ENCODE data around the gene GSTM4. TPM values are rescaled to one million over a fixed set of nuclear protein-coding genes. Genes with fewer than 3 reads are reported as not detected.
"Not testable (repeated sequence)": the region's sequence is repeated elsewhere in the genome, so short reads cannot be mapped to it uniquely, and the experiment has no call there.

GSTM4 gene
- total and polyA plus RNA-seq, 7 donors, result 31.4 to 73.1 (median 48.6) TPM

GRCh38 chr1:109677459-109677858, 21.6 kb downstream of the GSTM4 start:
- TF ChIP-seq POLR2AphosphoS5 (IDR thresholded peaks at IDR 0.05) (no peak), POLR2A (IDR thresholded peaks at IDR 0.05) (no peak), EP300 (IDR thresholded peaks at IDR 0.05) (no peak)
- TF ChIP-seq, protein P1, sequence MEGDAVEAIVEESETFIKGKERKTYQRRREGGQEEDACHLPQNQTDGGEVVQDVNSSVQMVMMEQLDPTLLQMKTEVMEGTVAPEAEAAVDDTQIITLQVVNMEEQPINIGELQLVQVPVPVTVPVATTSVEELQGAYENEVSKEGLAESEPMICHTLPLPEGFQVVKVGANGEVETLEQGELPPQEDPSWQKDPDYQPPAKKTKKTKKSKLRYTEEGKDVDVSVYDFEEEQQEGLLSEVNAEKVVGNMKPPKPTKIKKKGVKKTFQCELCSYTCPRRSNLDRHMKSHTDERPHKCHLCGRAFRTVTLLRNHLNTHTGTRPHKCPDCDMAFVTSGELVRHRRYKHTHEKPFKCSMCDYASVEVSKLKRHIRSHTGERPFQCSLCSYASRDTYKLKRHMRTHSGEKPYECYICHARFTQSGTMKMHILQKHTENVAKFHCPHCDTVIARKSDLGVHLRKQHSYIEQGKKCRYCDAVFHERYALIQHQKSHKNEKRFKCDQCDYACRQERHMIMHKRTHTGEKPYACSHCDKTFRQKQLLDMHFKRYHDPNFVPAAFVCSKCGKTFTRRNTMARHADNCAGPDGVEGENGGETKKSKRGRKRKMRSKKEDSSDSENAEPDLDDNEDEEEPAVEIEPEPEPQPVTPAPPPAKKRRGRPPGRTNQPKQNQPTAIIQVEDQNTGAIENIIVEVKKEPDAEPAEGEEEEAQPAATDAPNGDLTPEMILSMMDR (IDR thresholded peaks at IDR 0.05), result no peak
- intact Hi-C loops (cut with DNase I), result no loop called here
- Histone ChIP-seq H3K4me3 (no peak overlapping the region), H3K9me3 (no peaks in the 10 kb centered on the region), H3K36me3 (peaks cover 0 to 6% (median 0%) of the 10 kb centered on the region in 4 donors), H3K27me3 (no peaks in the 10 kb centered on the region), H3K27ac (no peak overlapping the region), H3K4me1 (no peaks in the 10 kb centered on the region)
- 78 to 90% methylated on average over 3 of the region's 3 CpGs for WGBS, 2 donors
- no peak for DNase-seq

- H3K4me3 ChIP-seq; H3K9me3 ChIP-seq; H3K36me3 ChIP-seq; H3K27ac ChIP-seq; DNase-seq; intact Hi-C loops (cut with DNase I); H3K4me1 ChIP-seq; H3K27me3 ChIP-seq: not testable (repeated sequence)
- 86% methylated on average over 2 of the region's 2 CpGs for WGBS, 2 donors
Measured at GRCh38 chr1:109678637-109679036, 22.7 kb downstream of the GSTM4 start.

DNA sequence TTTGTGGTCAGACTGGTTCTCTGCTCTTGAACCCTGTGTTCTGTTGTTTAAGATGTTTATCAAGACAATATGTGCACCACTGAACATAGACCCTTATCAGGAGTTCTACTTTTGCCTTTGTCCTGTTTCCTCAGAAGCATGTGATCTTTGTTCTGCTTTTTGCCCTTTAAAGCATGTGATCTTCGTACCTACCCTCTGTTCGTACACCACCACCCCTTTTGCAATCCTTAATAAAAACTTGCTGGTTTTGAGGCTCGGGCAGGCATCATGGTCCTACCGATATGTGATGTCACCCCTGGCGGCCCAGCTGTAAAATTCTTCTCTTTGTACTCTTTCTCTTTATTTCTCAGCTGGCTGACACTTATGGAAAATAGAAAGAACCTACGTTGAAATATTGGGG, 28.9 kb downstream of the GSTM4 start:
- not testable (repeated sequence) for H3K27me3 ChIP-seq, H3K36me3 ChIP-seq, H3K4me3 ChIP-seq, DNase-seq, H3K4me1 ChIP-seq, H3K27ac ChIP-seq, H3K9me3 ChIP-seq
- 77% methylated on average over 6 of the region's 6 CpGs; no CpG with 5 or more reads in 1 of the 2 donors for WGBS, 2 donors
- intact Hi-C loops (cut with DNase I), result loop anchor here (5.0 kb wide), 2 partner anchors 42 to 53 kb away; no protein-coding TSS in a partner anchor

DNA sequence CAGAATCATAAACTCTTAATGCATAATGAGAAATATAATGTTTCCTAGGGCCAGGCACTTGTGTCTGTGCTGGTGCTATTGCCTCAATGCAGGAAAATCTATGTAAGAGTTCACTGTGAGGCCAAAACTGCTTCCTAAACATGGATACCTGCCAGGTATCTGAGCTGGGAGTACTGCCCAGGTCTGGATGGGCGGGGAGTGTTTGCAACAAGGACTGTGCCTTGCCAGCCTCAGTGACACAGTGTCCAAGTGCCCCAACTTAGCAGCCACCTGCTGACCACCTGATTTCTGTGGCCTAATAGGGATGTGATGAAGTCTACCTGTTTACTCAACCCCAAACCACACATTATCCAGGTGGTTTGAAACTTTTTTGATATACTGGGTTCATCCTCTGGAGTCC, 29.5 kb downstream of the GSTM4 start:
- intact Hi-C loops (cut with DNase I), result loop anchor here (5.0 kb wide), 2 partner anchors 43 to 52 kb away; no protein-coding TSS in a partner anchor
- H3K27me3 ChIP-seq, DNase-seq, H3K9me3 ChIP-seq, H3K36me3 ChIP-seq, H3K27ac ChIP-seq, H3K4me1 ChIP-seq, H3K4me3 ChIP-seq: not testable (repeated sequence)
- WGBS, 2 donors, result 31% methylated on average over 1 of the region's 1 CpG; no CpG with 5 or more reads in 1 of the 2 donors

DNA sequence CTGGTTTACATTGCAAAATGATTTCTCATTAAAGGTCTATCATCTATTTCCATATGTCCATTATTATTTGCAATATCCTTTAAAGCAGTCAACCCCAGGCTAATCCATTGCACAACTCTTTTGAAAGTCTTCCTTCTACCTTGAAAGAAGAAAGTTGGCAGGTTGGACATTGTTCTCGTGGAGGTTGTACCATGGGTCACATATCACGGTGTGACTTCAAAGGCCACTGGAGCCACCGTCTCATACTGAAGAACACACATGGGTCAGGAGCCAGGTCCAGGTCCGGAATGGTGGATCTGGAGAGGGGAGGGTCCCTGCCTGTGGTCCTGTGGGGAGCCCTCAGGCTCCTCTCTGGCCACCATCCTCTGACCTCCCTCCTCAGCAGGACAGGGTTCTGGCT, 30.0 kb downstream of the GSTM4 start:
- not testable (repeated sequence) for H3K4me3 ChIP-seq

GRCh38 chr1:109687109-109687508, 31.2 kb downstream of the GSTM4 start:
- DNase-seq, result not testable (repeated sequence)

More for the DNA sequence above, 30.0 kb downstream of the GSTM4 start:
- not testable (repeated sequence) for H3K27ac ChIP-seq, H3K4me1 ChIP-seq, H3K9me3 ChIP-seq, H3K27me3 ChIP-seq, DNase-seq, H3K36me3 ChIP-seq
- intact Hi-C loops (cut with DNase I), result loop anchor here (5.0 kb wide), 2 partner anchors 44 to 51 kb away; no protein-coding TSS in a partner anchor
- WGBS, 2 donors, result 85% methylated on average over 4 of the region's 4 CpGs; no CpG with 5 or more reads in 1 of the 2 donors

GRCh38 chr1:109687641-109688499, 32.0 kb downstream of the GSTM4 start, which contains the start of gene GSTM1:
TSS of gene GSTM1 (plus strand) at chr1:109687817. CDS start at chr1:109687874, 57 bp downstream.
- WGBS, 2 donors, result 2% methylated on average over 46 of the region's 46 CpGs; no CpG with 5 or more reads in 1 of the 2 donors
- Histone ChIP-seq H3K36me3 (no peaks in the 10 kb centered on the region), H3K4me3 (peak within 1 kb of the TSS in 1 of 4 donors; percentile 26), H3K27me3 (no peaks in the 10 kb centered on the region), H3K9me3 (no peaks in the 10 kb centered on the region), H3K27ac (peak within 1 kb of the TSS in 1 of 4 donors; percentile 78), H3K4me1 (no peaks in the 10 kb centered on the region)
- no peak for TF ChIP-seq POLR2A (IDR thresholded peaks at IDR 0.05)
- peak; percentile 90 for DNase-seq
- intact Hi-C loops (cut with DNase I), result loop anchor here (5.0 kb wide), 2 partner anchors 46 to 49 kb away; no protein-coding TSS in a partner anchor

More at GRCh38 chr1:109687109-109687508, 31.2 kb downstream of the GSTM4 start:
- H3K27me3 ChIP-seq, H3K36me3 ChIP-seq, H3K9me3 ChIP-seq, H3K4me1 ChIP-seq: not testable (repeated sequence)
- 47 to 63% methylated on average over 3 to 11 of the region's 11 CpGs for WGBS, 2 donors
- intact Hi-C loops (cut with DNase I), result loop anchor here (5.0 kb wide), 2 partner anchors 45 to 50 kb away; no protein-coding TSS in a partner anchor
- H3K4me3 ChIP-seq, result peak overlapping the region in 1 of 4 donors; percentile 26
- peak overlapping the region in 1 of 4 donors; percentile 78 for H3K27ac ChIP-seq
